Liver (tissue), 9 donors: Measurements from ENCODE around the gene DOCK10. TPM values are rescaled to one million over a fixed set of nuclear protein-coding genes. Genes with fewer than 3 reads are reported as not detected.

Experiments used
- DNase-seq: peaks from one replicate; pipeline ENCODE4 v3.0.0-alpha.2; 2017; ENCODE audit warnings: low spot score
- H3K27ac ChIP-seq, 2 donors: one replicate each; pipeline ENCODE4 v1.7.0; 2013; ENCODE audit warnings: inconsistent platforms in 2 of 2, low read length in 2 of 2, control low read depth in 1 of 2, low read depth in 1 of 2, mild to moderate bottlenecking in 1 of 2
- H3K27me3 ChIP-seq, 4 donors: one replicate each; pipeline versions ENCODE4 v1.6.1 to v1.7.0; 2013; ENCODE audit warnings: low read length in 3 of 4, inconsistent platforms in 1 of 4, mild to moderate bottlenecking in 1 of 4, moderate library complexity in 1 of 4; ENCODE audit not compliant: control insufficient read depth in 4 of 4, insufficient read depth in 4 of 4
- H3K36me3 ChIP-seq, 4 donors: one replicate each; pipeline versions ENCODE4 v1.6.1 to v1.7.0; 2013; ENCODE audit warnings: low read length in 3 of 4, mild to moderate bottlenecking in 3 of 4, low read depth in 1 of 4, moderate library complexity in 1 of 4; ENCODE audit not compliant: control insufficient read depth in 4 of 4, insufficient read depth in 3 of 4
- H3K4me1 ChIP-seq, 4 donors: one replicate each; pipeline versions ENCODE4 v1.6.1 to v1.7.0; 2013; ENCODE audit warnings: low read length in 3 of 4, mild to moderate bottlenecking in 3 of 4, moderate library complexity in 1 of 4; ENCODE audit not compliant: control insufficient read depth in 4 of 4, insufficient read depth in 4 of 4
- H3K4me3 ChIP-seq, 3 donors: one replicate each; pipeline versions ENCODE4 v1.6.1 to v1.7.0; 2013; ENCODE audit warnings: low read length in 3 of 3, control low read depth in 1 of 3, low read depth in 1 of 3, mild to moderate bottlenecking in 1 of 3
- H3K9ac ChIP-seq, 2 donors: one replicate each; pipeline ENCODE4 v1.7.0; 2013; ENCODE audit warnings: low read length in 2 of 2, mild to moderate bottlenecking in 2 of 2, moderate library complexity in 2 of 2, control low read depth in 1 of 2, low read depth in 1 of 2
- H3K9me3 ChIP-seq, 4 donors: one replicate each; pipeline versions ENCODE4 v1.6.1 to v1.7.0; 2013; ENCODE audit warnings: low read length in 3 of 4; ENCODE audit not compliant: control insufficient read depth in 4 of 4
- ATF3 ChIP-seq: IDR thresholded peaks from 2 replicates; pipeline ENCODE4 v1.6.1; 2016; ENCODE audit warnings: antibody characterized with exemption
- CTCF ChIP-seq: fragments of 150-350 bp; IDR thresholded peaks from 2 replicates; pipeline ENCODE4 v1.5.1; 2017; ENCODE audit warnings: improper control_type of control experiment, low read depth, low read length; ENCODE audit not compliant: missing input control
- EGR1 ChIP-seq, 2 donors: IDR thresholded peaks; 2 replicates each; pipeline ENCODE4 v1.6.1; 2016 to 2018; ENCODE audit warnings: antibody characterized with exemption in 2 of 2, low read depth in 2 of 2
- FOXA1 ChIP-seq: IDR thresholded peaks from 2 replicates; pipeline ENCODE4 v1.6.1; 2016; ENCODE audit warnings: antibody characterized with exemption
- FOXA2 ChIP-seq: IDR thresholded peaks from 2 replicates; pipeline ENCODE4 v1.6.1; 2016; ENCODE audit warnings: antibody characterized with exemption
- GABPA ChIP-seq, 2 donors: IDR thresholded peaks in 1 of 2; conservative IDR thresholded peaks in 1 of 2; 2 replicates each; pipeline ENCODE4 v1.6.1; 2016; ENCODE audit warnings: antibody characterized with exemption in 2 of 2, mild to moderate bottlenecking in 1 of 2, moderate library complexity in 1 of 2
- HNF4A ChIP-seq, 2 donors: conservative IDR thresholded peaks; 2 replicates each; pipeline ENCODE4 v1.6.1; 2016; ENCODE audit warnings: antibody characterized with exemption in 2 of 2, mild to moderate bottlenecking in 2 of 2
- HNF4G ChIP-seq: IDR thresholded peaks from 2 replicates; pipeline ENCODE4 v1.6.1; 2016; ENCODE audit warnings: antibody characterized with exemption
- JUND ChIP-seq, 2 donors: IDR thresholded peaks; 2 replicates each; pipeline ENCODE4 v1.6.1; 2016; ENCODE audit warnings: antibody characterized with exemption in 2 of 2
- MAX ChIP-seq: IDR thresholded peaks from 2 replicates; pipeline ENCODE4 v1.6.1; 2016; ENCODE audit warnings: antibody characterized with exemption
- NR2F2 ChIP-seq: IDR thresholded peaks from 2 replicates; pipeline ENCODE4 v1.6.1; 2016; ENCODE audit warnings: antibody characterized with exemption
- RAD21 ChIP-seq, 2 donors: IDR thresholded peaks; 2 replicates each; pipeline ENCODE4 v1.6.1; 2016; ENCODE audit warnings: antibody characterized with exemption in 2 of 2, mild to moderate bottlenecking in 2 of 2
- REST ChIP-seq: IDR thresholded peaks from 2 replicates; pipeline ENCODE4 v1.6.1; 2016; ENCODE audit warnings: antibody characterized with exemption, mild to moderate bottlenecking
- RXRA ChIP-seq, 2 donors: IDR thresholded peaks; 2 replicates each; pipeline ENCODE4 v1.6.1; 2017 to 2018; ENCODE audit warnings: antibody characterized with exemption in 2 of 2, mild to moderate bottlenecking in 1 of 2
- SP1 ChIP-seq: IDR thresholded peaks from 2 replicates; pipeline ENCODE4 v1.6.1; 2018; ENCODE audit warnings: antibody characterized with exemption, mild to moderate bottlenecking
- TAF1 ChIP-seq: conservative IDR thresholded peaks from 2 replicates; pipeline ENCODE4 v1.6.1; 2016; ENCODE audit warnings: antibody characterized with exemption, mild to moderate bottlenecking
- YY1 ChIP-seq: IDR thresholded peaks from 2 replicates; pipeline ENCODE4 v1.6.1; 2016; ENCODE audit warnings: antibody characterized with exemption, mild to moderate bottlenecking
- ZBTB33 ChIP-seq: IDR thresholded peaks from 2 replicates; pipeline ENCODE4 v1.6.1; 2016; ENCODE audit warnings: antibody characterized with exemption
- WGBS: extraction: QIAGEN DNeasy Blood & Tissue Kit; methylation state at CpG from one replicate; pipeline ENCODE4 v1.1.7; 2013; 5-methylcytosine and 5-hydroxymethylcytosine counted together
- polyA plus RNA-seq, 2 donors: library from polyadenylated mRNA; stranded (reverse) in 1 of 2; unstranded in 1 of 2; fragments of 200-250 nt in 1 of 2; fragments of >200 nt in 1 of 2; fragmentation: Nextera tagmentation in 1 of 2; extraction: Ambion mirVana in 1 of 2; gene quantifications; one replicate each; pipeline versions ENCODE4 v1.2.1 to v1.2.3, GENCODE V29; 2013 to 2015
- total RNA-seq, 2 donors: library from RNA; depleted of rRNA; stranded (reverse); fragments of >200 nt; gene quantifications; one replicate each; pipeline ENCODE4 v1.2.3, GENCODE V29; 2014
- donor health status: healthy.
- donor health status: healthy.
- donor health status: healthy.
- donor health status: healthy.
- donor health status: healthy.

Gene DOCK10
- total and polyA plus RNA-seq, 4 donors = 1.2 to 15.3 (median 6.8) TPM

- Histone ChIP-seq H3K27ac (no peak overlapping the region), H3K9ac (no peak overlapping the region), H3K4me3 (no peak overlapping the region), H3K4me1 (no peaks in the 10 kb centered on the region), H3K27me3 (no peaks in the 10 kb centered on the region), H3K9me3 (no peaks in the 10 kb centered on the region), H3K36me3 (peaks cover 0 to 24% (median 4%) of the 10 kb centered on the region in 4 donors)
- 78% methylated on average over 1 of the region's 1 CpG for whole genome bisulfite sequencing
- DNase-seq = no peak
- TF ChIP-seq CTCF (no peak), NR2F2 (no peak), JUND (IDR thresholded peaks at IDR 0.05) (no peak), FOXA1 (no peak)
Observed at GRCh38 chr2:224802407-224802806, 239.9 kb downstream of the DOCK10 start.

- no peak overlapping the region for H3K27ac ChIP-seq
- H3K27me3 ChIP-seq = no peaks in the 10 kb centered on the region
- 50% methylated on average over 1 of the region's 1 CpG for WGBS
- no peak overlapping the region for H3K9ac ChIP-seq
- no peaks in the 10 kb centered on the region for H3K4me1 ChIP-seq
- TF ChIP-seq HNF4A (conservative IDR thresholded peaks at IDR 0.05) (no peak), CTCF (no peak), NR2F2 (no peak), MAX (no peak), HNF4G (no peak), JUND (IDR thresholded peaks at IDR 0.05) (no peak), FOXA2 (no peak), TAF1 (no peak), GABPA (IDR thresholded peaks at IDR 0.05 in 1 of 2, conservative IDR thresholded peaks at IDR 0.05 in 1 of 2) (no peak), ATF3 (no peak), SP1 (no peak), YY1 (no peak), RAD21 (IDR thresholded peaks at IDR 0.05) (no peak), RXRA (IDR thresholded peaks at IDR 0.05) (no peak), ZBTB33 (no peak), EGR1 (IDR thresholded peaks at IDR 0.05; ENCODE audit: low read depth in 2 of 2) (no peak), REST (no peak), FOXA1 (no peak)
- H3K36me3 ChIP-seq = peaks cover 0 to 22% (median 4%) of the 10 kb centered on the region in 4 donors
- no peak for DNase-seq
- H3K9me3 ChIP-seq = no peaks in the 10 kb centered on the region
- no peak overlapping the region for H3K4me3 ChIP-seq
Observed at GRCh38 chr2:224801360-224801759, 240.9 kb downstream of the DOCK10 start.
